Right lobe of liver (tissue), 4 donors: ENCODE measurements around the gene LRCH1.

ENCODE experiments used
- CTCF ChIP-seq, 4 donors: fragments of 200-600 bp in 3 of 4; fragments of 450-650 bp in 1 of 4; IDR thresholded peaks; one replicate each; pipeline versions ENCODE4 v1.5.1 to v1.8.0; 2016 to 2022; ENCODE audit warnings: antibody characterized with exemption in 4 of 4, mild to moderate bottlenecking in 2 of 4
- POLR2A ChIP-seq: fragments of 450-650 bp; IDR thresholded peaks from one replicate; pipeline ENCODE4 v1.6.1; 2017; ENCODE audit warnings: antibody characterized with exemption, mild to moderate bottlenecking
- donor health status: DM: no; HTN: no; CAD: no.
- donor health status: DM: no; HTN: no; CAD: no.
- donor health status: DM: no; HTN: yes; CAD: no.

GRCh38 chr13:46546084-46546768 is 6.7 kb upstream of the LRCH1 start:
- no peak for TF ChIP-seq CTCF (IDR thresholded peaks at IDR 0.05)
- TF ChIP-seq POLR2A = no peak
